OCI-LY7 (cell line): ENCODE measurements around the gene CHPT1. TPM values are rescaled to one million over a fixed set of nuclear protein-coding genes. Genes with fewer than 3 reads are reported as not detected.

Experiments
- BruUV-seq: library from RNA; stranded (reverse); fragments of 400-500 nt; replicated peaks from 2 replicates; lab custom pipeline; 2021; lab: Mats Ljungman, UMichigan
- CTCF ChIA-PET: fragments of 300-600 bp; sonication (Branson Sonifier 250); formaldehyde crosslinking; loops from one replicate; lab custom pipeline; 2022; ENCODE audit warnings: antibody characterized with exemption; ENCODE audit not compliant: unreplicated experiment; lab: Charles Lee
- POLR2A ChIA-PET: fragments of 300-600 bp; sonication (Branson Sonifier 250); formaldehyde crosslinking; loops from one replicate; lab custom pipeline; 2022; ENCODE audit warnings: antibody characterized with exemption; lab: Charles Lee
- DNase-seq: peaks from one replicate; pipeline ENCODE4 v3.0.0-alpha.2; 2015; ENCODE audit warnings: low spot score
- H2AFZ ChIP-seq: fragments of 200-600 bp; sonication (generic), shearing (Covaris generic); 2 replicates; pipeline ENCODE4 v1.6.1; 2014; ENCODE audit warnings: mild to moderate bottlenecking, antibody characterized with exemption, low read length, moderate library complexity
- H3K27ac ChIP-seq: fragments of 200-600 bp; sonication (generic); 2 replicates; pipeline ENCODE4 v1.5.1; 2014; ENCODE audit warnings: mixed run types, low read depth, mild to moderate bottlenecking, moderate library complexity, low read length, inconsistent platforms; ENCODE audit not compliant: poor library complexity, severe bottlenecking
- H3K36me3 ChIP-seq: fragments of 200-600 bp; sonication (generic); 2 replicates; pipeline ENCODE4 v1.6.1; 2014; ENCODE audit warnings: mild to moderate bottlenecking, antibody characterized with exemption, low read length, moderate library complexity, mixed read lengths; ENCODE audit not compliant: insufficient read depth
- H3K4me1 ChIP-seq: fragments of 200-600 bp; sonication (generic); 2 replicates; pipeline ENCODE4 v1.5.1; 2014; ENCODE audit warnings: mild to moderate bottlenecking, low read length; ENCODE audit not compliant: insufficient read depth, poor library complexity, severe bottlenecking
- H3K4me2 ChIP-seq: fragments of 200-600 bp; sonication (generic); 2 replicates; pipeline ENCODE4 v1.6.1; 2014; ENCODE audit warnings: mild to moderate bottlenecking, low read length
- H3K4me3 ChIP-seq: fragments of 200-600 bp; sonication (generic); 2 replicates; pipeline ENCODE4 v1.5.1; 2014; ENCODE audit warnings: mild to moderate bottlenecking, low read depth, low read length; ENCODE audit not compliant: poor library complexity, severe bottlenecking
- H3K79me2 ChIP-seq: fragments of 200-600 bp; sonication (generic); 2 replicates; pipeline ENCODE4 v1.6.1; 2016; ENCODE audit warnings: low read depth, mild to moderate bottlenecking, low read length, moderate library complexity, mixed read lengths; ENCODE audit not compliant: insufficient read depth
- H3K9me2 ChIP-seq: fragments of 200-600 bp; sonication (generic); 2 replicates; pipeline ENCODE4 v1.6.1; 2016; ENCODE audit warnings: mild to moderate bottlenecking, low read length, mixed read lengths; ENCODE audit not compliant: insufficient read depth
- H3K9me3 ChIP-seq: fragments of 200-600 bp; sonication (generic); 2 replicates; pipeline ENCODE4 v1.6.1; 2014; ENCODE audit warnings: mild to moderate bottlenecking, mixed run types, low read length, mixed read lengths
- H4K20me1 ChIP-seq: fragments of 200-600 bp; sonication (generic); 2 replicates; pipeline ENCODE4 v1.6.1; 2014; ENCODE audit warnings: mild to moderate bottlenecking, antibody characterized with exemption, low read length, moderate library complexity, mixed read lengths; ENCODE audit not compliant: insufficient read depth
- CTCF ChIP-seq: fragments of 200-600 bp; sonication (generic); conservative IDR thresholded peaks from 2 replicates; pipeline ENCODE4 v1.5.1; 2014; ENCODE audit warnings: mild to moderate bottlenecking, antibody characterized with exemption, low read length, moderate library complexity, mixed read lengths
- EZH2phosphoT487 ChIP-seq: fragments of 200-600 bp; sonication (generic); IDR thresholded peaks from 2 replicates; pipeline ENCODE4 v1.6.1; 2018; ENCODE audit warnings: low read depth, borderline replicate concordance, mild to moderate bottlenecking, mixed run types, antibody characterized with exemption, low read length, moderate library complexity, mixed read lengths
- intact Hi-C: fragments of 100-400 bp; cut with micrococcal nuclease; formaldehyde crosslinking; loops from one replicate; pipeline ENCODE4 v1.10.0; 2022; ENCODE audit not compliant: unreplicated experiment
- total RNA-seq, 2 experiments: library from RNA; depleted of rRNA in 1 of 2; stranded (reverse); fragments of >200 nt in 1 of 2; shearing (Covaris generic) in 1 of 2; gene quantifications; 2 replicates each; pipeline ENCODE4 v1.2.3, GENCODE V29; 2014 to 2022

Gene CHPT1
- total RNA-seq, 2 experiments from 2014 or later = 44.3 to 56.6 TPM

- Histone ChIP-seq H3K4me1 (peaks cover 45% of the 10 kb centered on the region), H2AFZ (no peak overlapping the region), H3K4me3 (peak overlapping the region; percentile 24), H3K36me3 (no peaks in the 10 kb centered on the region), H3K79me2 (peaks cover 16% of the 10 kb centered on the region; the same call in 1 of the 2 replicates), H3K9me2 (no peaks in the 10 kb centered on the region), H3K4me2 (peak overlapping the region; percentile 97), H4K20me1 (no peaks in the 10 kb centered on the region; the same call in 1 of the 2 replicates), H3K27ac (no peak overlapping the region), H3K9me3 (no peaks in the 10 kb centered on the region)
- intact Hi-C loops = no loop called here
- ChIA-PET CTCF (interaction anchor here (0.7 kb wide), 1 partner anchor 71 kb away, joined by 4 read pairs; no protein-coding TSS in a partner anchor), POLR2A (interaction anchor here (0.6 to 1.5 kb wide), 6 partner anchors 22 to 519 kb away, joined by 3 to 5 read pairs (median 4); no protein-coding TSS in a partner anchor)
- no peak for TF ChIP-seq EZH2phosphoT487
- no peak for TF ChIP-seq CTCF
- no peak for DNase-seq
- BruUV-seq = no TSS peak
Measured at GRCh38 chr12:101700299-101700820, 2.9 kb downstream of the CHPT1 start.

GRCh38 chr12:101703487-101703886 is 6.0 kb downstream of the CHPT1 start:
- CTCF ChIA-PET = no interaction called here
- no TSS peak for BruUV-seq
- H3K27ac ChIP-seq = no peak overlapping the region
- H3K4me3 ChIP-seq = no peak overlapping the region
- no peaks in the 10 kb centered on the region for H3K9me3 ChIP-seq
- no peak for TF ChIP-seq CTCF
- H3K4me2 ChIP-seq = no peak overlapping the region
- peaks cover 19% of the 10 kb centered on the region; the same call in 1 of the 2 replicates for H3K79me2 ChIP-seq
- H3K4me1 ChIP-seq = peaks cover 31% of the 10 kb centered on the region
- DNase-seq = no peak
- H3K36me3 ChIP-seq = no peaks in the 10 kb centered on the region; the same call in 1 of the 2 replicates
- no peaks in the 10 kb centered on the region; the same call in 1 of the 2 replicates for H4K20me1 ChIP-seq
- intact Hi-C loops = no loop called here
- H2AFZ ChIP-seq = no peak overlapping the region
- POLR2A ChIA-PET = no interaction called here
- no peaks in the 10 kb centered on the region for H3K9me2 ChIP-seq

GRCh38 chr12:101706403-101706802 is 9.0 kb downstream of the CHPT1 start:
- Histone ChIP-seq H3K36me3 (no peaks in the 10 kb centered on the region; the same call in 1 of the 2 replicates), H3K9me3 (no peaks in the 10 kb centered on the region), H4K20me1 (peaks cover 3% of the 10 kb centered on the region; the same call in 1 of the 2 replicates), H3K4me1 (peaks cover 5% of the 10 kb centered on the region), H3K9me2 (no peaks in the 10 kb centered on the region), H2AFZ (no peak overlapping the region), H3K79me2 (peaks cover 19% of the 10 kb centered on the region; the same call in 1 of the 2 replicates), H3K4me2 (no peak overlapping the region), H3K27ac (no peak overlapping the region), H3K4me3 (no peak overlapping the region)
- BruUV-seq = no TSS peak
- intact Hi-C loops = no loop called here
- CTCF ChIA-PET = no interaction called here
- no peak for DNase-seq
- POLR2A ChIA-PET = interaction anchor here (0.6 to 1.1 kb wide), 3 partner anchors 27 to 149 kb away, joined by 3 read pairs; no protein-coding TSS in a partner anchor
- TF ChIP-seq EZH2phosphoT487 = no peak
- no peak for TF ChIP-seq CTCF
